BE2C (cell line): ENCODE results near the gene RASAL1.
A peak's percentile ranks its signal among the peaks of the same experiment; 100 is the strongest.

Experiments used
- DNase-seq: peaks from one replicate; pipeline ENCODE4 v3.0.0-alpha.2; 2020
- H3K27me3 ChIP-seq: fragments of 250-450 bp; sonication (Bioruptor Pico); 2 replicates; pipeline ENCODE4 v1.5.1; 2020; ENCODE audit warnings: mild to moderate bottlenecking
- H3K36me3 ChIP-seq: fragments of 250-450 bp; sonication (Bioruptor Pico); 2 replicates; pipeline ENCODE4 v1.5.1; 2020; ENCODE audit warnings: mild to moderate bottlenecking
- H3K4me1 ChIP-seq: fragments of 250-450 bp; sonication (Bioruptor Pico); 2 replicates; pipeline ENCODE4 v1.5.1; 2020
- H3K4me3 ChIP-seq: 2 replicates; pipeline ENCODE4 v1.5.1; 2011; ENCODE audit warnings: low read depth, low read length
- H3K9me3 ChIP-seq: fragments of 250-450 bp; sonication (Bioruptor Pico); 2 replicates; pipeline ENCODE4 v1.5.1; 2020
- TF ChIP-seq, protein P1 (sequence below): IDR thresholded peaks from 2 replicates; pipeline ENCODE4 v1.5.1; 2012; ENCODE audit warnings: mild to moderate bottlenecking, low read depth, low read length

RASAL1 gene

GRCh38 chr12:113057565-113058485 lies 77.7 kb downstream of the RASAL1 start:
- no peak overlapping the region for H3K4me3 ChIP-seq
- TF ChIP-seq, protein P1, sequence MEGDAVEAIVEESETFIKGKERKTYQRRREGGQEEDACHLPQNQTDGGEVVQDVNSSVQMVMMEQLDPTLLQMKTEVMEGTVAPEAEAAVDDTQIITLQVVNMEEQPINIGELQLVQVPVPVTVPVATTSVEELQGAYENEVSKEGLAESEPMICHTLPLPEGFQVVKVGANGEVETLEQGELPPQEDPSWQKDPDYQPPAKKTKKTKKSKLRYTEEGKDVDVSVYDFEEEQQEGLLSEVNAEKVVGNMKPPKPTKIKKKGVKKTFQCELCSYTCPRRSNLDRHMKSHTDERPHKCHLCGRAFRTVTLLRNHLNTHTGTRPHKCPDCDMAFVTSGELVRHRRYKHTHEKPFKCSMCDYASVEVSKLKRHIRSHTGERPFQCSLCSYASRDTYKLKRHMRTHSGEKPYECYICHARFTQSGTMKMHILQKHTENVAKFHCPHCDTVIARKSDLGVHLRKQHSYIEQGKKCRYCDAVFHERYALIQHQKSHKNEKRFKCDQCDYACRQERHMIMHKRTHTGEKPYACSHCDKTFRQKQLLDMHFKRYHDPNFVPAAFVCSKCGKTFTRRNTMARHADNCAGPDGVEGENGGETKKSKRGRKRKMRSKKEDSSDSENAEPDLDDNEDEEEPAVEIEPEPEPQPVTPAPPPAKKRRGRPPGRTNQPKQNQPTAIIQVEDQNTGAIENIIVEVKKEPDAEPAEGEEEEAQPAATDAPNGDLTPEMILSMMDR: no peak

DNA sequence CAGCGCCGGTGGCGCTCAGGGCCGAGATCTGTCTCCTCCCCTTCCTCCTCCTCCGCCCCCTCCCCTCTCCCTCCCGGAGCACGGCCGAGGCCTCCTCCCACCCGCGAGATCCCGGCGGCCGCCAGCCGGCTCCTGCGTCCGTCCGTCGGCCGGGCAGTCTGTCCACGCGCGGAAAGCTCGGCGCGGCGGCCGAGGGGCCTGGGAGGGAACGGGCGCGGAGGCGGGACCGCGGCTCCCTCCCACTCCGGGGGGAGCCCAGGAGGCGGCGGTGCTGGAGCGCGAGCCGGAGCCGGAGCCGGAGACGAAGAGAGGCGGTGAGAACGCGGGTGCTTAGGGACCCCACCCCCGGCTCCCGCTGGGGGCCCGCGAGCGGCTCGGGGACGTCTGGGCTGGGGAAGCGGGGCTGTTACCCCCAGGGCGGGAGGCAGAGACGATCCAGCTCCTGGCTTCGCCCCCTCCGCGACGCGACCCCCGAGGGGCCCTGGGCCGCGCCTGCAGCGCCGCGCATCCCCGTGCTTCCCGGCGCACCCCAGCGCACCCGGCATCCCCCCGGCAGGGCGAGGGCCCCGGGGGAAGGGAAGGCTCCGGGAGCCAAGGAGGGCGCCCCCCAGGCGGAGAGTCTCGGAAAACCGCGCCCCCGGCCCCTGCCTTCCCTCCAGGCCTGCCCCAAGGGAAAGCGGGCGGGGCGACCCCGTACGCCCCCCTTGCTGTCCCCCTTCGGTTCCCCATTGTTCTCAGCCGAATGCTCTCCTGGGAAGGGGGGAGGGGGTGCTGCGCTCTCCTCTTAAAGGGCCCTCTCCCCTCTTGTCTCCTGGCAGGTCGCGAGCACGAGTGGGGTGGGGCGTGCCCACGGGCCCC lies 78.7 kb downstream of the RASAL1 start, which contains the start of gene DTX1:
Gene DTX1 (plus strand): TSS at position 100 of the 858 bp plus-strand sequence. CDS start 1,463 bp downstream, outside the sequence.
- Histone ChIP-seq H3K4me1 (peaks cover 7% of the 10 kb centered on the region), H3K9me3 (no peaks in the 10 kb centered on the region), H3K36me3 (no peaks in the 10 kb centered on the region), H3K27me3 (peaks cover 15% of the 10 kb centered on the region), H3K4me3 (peak within 1 kb of the TSS; percentile 58)
- TF ChIP-seq, protein P1: no peak
- DNase-seq: no peak

More at GRCh38 chr12:113057565-113058485, 77.7 kb downstream of the RASAL1 start:
- Histone ChIP-seq H3K9me3 (no peaks in the 10 kb centered on the region), H3K4me1 (peaks cover 7% of the 10 kb centered on the region), H3K27me3 (peaks cover 15% of the 10 kb centered on the region), H3K36me3 (no peaks in the 10 kb centered on the region)
- no peak for DNase-seq

DNA sequence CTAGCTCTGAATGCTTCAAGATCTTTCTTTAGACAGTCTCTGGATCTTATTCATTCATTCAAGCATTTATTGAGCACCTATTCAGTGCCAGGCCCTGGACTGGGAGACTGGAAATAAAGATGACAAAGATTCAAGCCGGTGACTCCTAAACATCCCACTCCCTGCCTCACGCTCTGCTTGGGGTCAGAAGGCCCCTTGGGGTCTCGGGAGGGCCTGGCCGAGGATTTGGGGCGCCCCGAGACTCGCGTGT lies 79.3 kb downstream of the RASAL1 start:
- H3K9me3 ChIP-seq: no peaks in the 10 kb centered on the region
- peaks cover 7% of the 10 kb centered on the region for H3K4me1 ChIP-seq
- H3K4me3 ChIP-seq: peak overlapping the region; percentile 58
- H3K27me3 ChIP-seq: peaks cover 15% of the 10 kb centered on the region
- TF ChIP-seq, protein P1: no peak
- no peak for DNase-seq
- H3K36me3 ChIP-seq: no peaks in the 10 kb centered on the region

DNA sequence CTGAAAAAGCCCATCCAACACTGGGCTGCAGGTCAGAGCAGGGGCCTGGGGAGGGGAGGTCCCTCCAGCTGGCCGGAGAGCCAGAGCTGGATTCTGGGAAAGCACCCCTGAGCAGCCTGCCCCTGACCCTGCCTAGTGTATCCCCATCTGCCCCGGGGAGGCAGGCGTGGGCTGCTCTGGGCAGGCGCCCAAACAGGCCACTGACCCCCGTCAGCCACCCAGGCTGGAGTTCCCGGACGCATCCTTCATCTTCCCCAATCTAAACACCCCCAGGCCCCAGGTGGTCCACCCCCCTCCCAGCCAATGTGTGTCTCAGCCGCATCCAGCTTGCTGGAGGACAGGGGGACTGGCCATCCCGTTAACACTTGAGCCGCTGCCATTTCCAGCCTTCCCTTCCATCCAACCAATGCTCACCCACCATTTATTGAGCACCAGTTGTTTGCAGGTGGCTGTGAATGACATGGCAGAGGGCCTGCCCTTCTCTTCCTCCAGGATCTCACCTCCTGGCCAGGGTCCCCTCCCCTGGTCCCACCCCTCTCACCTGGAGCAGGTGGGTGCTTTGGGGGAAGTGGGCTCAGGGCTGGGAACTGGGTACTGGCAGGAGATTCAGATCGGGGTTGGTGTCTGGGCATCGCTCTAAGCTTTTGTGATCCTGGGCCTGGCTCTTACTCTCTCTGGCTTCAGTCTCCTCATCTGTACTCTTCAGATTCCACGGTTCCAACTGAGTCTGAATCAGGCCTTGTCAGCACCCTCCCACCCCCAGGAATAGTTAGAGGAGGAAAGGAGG lies 79.8 kb downstream of the RASAL1 start:
- no peaks in the 10 kb centered on the region for H3K36me3 ChIP-seq
- no peak overlapping the region for H3K4me3 ChIP-seq
- DNase-seq: no peak
- H3K4me1 ChIP-seq: peaks cover 4% of the 10 kb centered on the region
- peaks cover 15% of the 10 kb centered on the region for H3K27me3 ChIP-seq
- H3K9me3 ChIP-seq: no peaks in the 10 kb centered on the region
- TF ChIP-seq, protein P1: no peak

- no peak for DNase-seq
- no peaks in the 10 kb centered on the region for H3K36me3 ChIP-seq
- TF ChIP-seq, protein P1: no peak
- no peak overlapping the region for H3K4me3 ChIP-seq
- peaks cover 3% of the 10 kb centered on the region; the same call in 1 of the 2 replicates for H3K4me1 ChIP-seq
- peaks cover 15% of the 10 kb centered on the region for H3K27me3 ChIP-seq
- H3K9me3 ChIP-seq: no peaks in the 10 kb centered on the region
These were observed 80.5 kb downstream of the RASAL1 start for GRCh38 chr12:113054948-113055486.
